Right ventricle myocardium inferior (tissue), 1 donor: ENCODE data around the gene LSM3. TPM values are rescaled to one million over a fixed set of nuclear protein-coding genes. Genes with fewer than 3 reads are reported as not detected.

Source experiments
- ATAC-seq: fragments of 200-7000 bp; cut with Tn5 transposase; one replicate; pipeline ENCODE4 v1.9.1; 2020; ENCODE audit warnings: mild to moderate bottlenecking, moderate library complexity
- DNase-seq: peaks from one replicate; pipeline ENCODE4 v3.0.0; 2021; ENCODE audit errors: missing footprints
- intact Hi-C: fragments of 100-400 bp; cut with DNase I; formaldehyde crosslinking; loops from one replicate; pipeline ENCODE4 v1.11.0; 2022
- total RNA-seq: library from RNA; stranded (reverse); fragmentation: NEBNext Ultra II Directional; extraction: Animal tissue kit (Norgen Biotek cat#: 25700); gene quantifications from one replicate; pipeline ENCODE4 v1.2.1, GENCODE V29; 2021
- donor health status: DM: no; HTN: yes; CAD: no; lungs with severe emphysema.

The LSM3 gene
- total RNA-seq, 1 donor from 2014 or later, result 17.2 TPM

- intact Hi-C loops, result no loop called here
- DNase-seq (peak; percentile 69), ATAC-seq (peak; percentile 65)
These were observed 36.8 kb upstream of the LSM3 start for GRCh38 chr3:14141602-14142341.

- DNase-seq (peak; percentile 37), ATAC-seq (no peak)
- intact Hi-C loops, result no loop called here
These were observed 35.9 kb upstream of the LSM3 start for GRCh38 chr3:14142567-14143270.

DNA sequence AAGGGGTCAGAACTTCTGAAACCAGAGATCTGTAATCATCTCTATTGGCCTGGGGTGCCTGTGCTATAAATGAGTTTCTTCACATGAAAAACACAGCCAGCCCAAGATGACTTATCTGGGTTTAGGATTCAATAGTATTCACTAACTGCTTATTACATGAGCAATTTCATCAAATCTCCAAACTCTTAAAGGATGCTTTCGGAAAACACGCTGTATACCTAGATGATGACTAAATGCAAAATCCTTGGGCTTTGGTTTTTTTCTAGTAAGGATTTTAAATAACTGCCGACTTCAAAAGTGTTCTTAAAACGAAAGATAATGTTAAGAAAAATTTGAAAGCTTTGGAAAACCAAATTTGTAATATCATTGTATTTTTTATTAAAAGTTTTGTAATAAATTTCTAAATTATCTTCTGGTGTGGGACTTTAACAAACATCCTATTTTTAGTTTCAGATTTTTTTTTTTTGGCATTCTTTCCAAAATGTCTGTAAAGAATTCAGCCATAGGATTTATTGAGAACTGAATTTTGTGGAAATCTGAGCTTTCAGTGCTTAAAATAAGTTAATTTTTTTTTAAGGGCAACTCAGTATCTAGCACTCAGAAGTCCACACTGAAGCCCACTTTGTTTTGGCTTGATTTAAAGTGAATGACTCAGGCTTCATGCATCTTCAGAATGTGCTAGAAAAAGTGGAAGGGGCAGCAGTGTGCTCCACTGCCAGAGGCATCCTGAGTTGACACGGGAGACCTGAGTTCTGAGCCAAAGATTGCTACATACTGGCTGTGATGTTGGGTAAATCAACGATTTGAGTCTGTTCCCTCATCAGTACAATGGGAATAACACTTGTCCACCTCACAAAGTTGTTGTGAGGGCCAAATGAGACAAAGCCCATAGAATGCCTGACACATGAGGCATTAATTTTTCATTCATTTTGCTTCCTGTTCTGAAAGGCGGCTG is 35.1 kb upstream of the LSM3 start:
- intact Hi-C loops, result loop anchor here (2.0 kb wide), 1 partner anchor 19 kb away; the partner anchor contains the start of genes CHCHD4 and TMEM43
- ATAC-seq, result peak; percentile 57
- DNase-seq, result peak; percentile 59

GRCh38 chr3:14144423-14145075 is 34.1 kb upstream of the LSM3 start:
- DNase-seq (peak; percentile 75), ATAC-seq (peak; percentile 79)
- intact Hi-C loops, result loop anchor here (2.0 kb wide), 1 partner anchor 20 kb away; the partner anchor contains the start of genes CHCHD4 and TMEM43

- ATAC-seq, result no peak
- no peak for DNase-seq
- intact Hi-C loops, result loop anchor here (2.0 kb wide), 1 partner anchor 20 kb away; the partner anchor contains the start of genes CHCHD4 and TMEM43
These were observed 33.4 kb upstream of the LSM3 start for GRCh38 chr3:14145236-14145635.

DNA sequence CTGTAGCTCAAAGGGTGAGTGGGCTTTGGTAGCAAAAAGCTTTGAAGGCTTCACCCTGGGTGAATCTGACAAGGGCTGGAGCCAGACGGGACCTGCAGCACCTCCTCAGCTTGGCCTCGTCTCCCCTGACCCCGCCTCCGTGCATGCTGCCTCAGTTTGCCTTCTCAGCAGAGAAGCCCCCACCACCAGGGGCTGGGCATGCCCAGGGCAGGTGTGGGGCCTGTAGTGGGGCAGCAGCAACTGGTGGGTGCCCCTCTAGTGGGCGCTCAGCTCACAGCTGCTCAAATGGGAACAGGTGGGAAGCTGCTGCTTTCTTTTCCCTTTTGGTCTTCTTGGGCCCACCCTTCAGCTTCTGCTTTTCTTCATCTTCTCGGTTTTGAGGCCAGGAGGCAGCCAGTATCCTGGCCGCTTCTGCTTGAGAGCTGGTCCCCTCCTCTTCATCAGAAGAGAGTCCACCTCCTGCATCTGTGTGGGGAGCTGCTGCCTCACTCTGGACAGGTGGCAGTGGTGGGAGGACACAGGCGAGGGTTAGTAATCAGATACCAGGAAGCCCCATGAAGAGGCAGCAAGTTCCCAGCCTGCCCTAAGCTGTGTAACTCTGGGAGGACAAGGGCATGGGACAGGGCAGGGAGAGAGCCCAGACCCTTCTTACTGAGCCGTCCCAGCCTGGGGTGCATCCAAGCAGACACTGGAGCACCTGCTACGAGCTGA is 32.8 kb upstream of the LSM3 start:
- DNase-seq (no peak), ATAC-seq (no peak)
- intact Hi-C loops, result loop anchor here (2.0 kb wide), 1 partner anchor 21 kb away; the partner anchor contains the start of genes CHCHD4 and TMEM43

DNA sequence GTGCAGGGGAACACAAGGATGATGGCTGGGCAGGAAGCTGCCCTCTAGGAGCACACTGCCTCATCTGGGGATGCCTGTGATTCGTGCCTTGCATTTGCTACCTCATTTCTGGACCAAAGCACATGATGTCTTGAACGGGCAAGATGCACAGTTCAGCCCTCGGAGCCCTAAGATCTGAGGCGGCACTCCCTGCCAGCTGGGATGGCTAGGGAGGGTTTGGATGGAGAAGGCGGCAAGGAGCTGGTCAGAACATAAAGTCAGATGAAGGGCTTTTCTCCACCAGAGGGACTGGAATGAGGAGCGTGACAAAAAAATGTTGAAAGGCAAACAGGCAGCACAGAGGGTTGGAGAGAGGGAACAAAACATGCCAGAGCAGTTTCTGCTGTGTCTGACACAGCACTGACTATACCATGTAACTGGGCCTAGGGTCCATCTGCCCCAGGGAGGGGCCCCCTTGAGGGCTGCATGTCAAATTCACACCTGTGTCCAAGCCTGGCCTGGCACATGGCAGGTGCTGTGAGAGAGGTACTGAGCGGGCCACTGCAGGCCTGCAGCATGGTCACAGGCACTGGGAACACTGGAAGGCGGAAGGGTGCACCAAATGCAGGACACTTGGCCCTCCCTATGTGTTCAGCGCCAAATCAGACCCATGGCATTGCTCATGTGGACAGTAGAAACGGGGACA is 32.1 kb upstream of the LSM3 start:
- DNase-seq, result no peak
- intact Hi-C loops, result no loop called here
- ATAC-seq, result no peak

GRCh38 chr3:14147066-14147435 is 31.6 kb upstream of the LSM3 start:
- DNase-seq, result no peak
- intact Hi-C loops, result no loop called here
- no peak for ATAC-seq

DNA sequence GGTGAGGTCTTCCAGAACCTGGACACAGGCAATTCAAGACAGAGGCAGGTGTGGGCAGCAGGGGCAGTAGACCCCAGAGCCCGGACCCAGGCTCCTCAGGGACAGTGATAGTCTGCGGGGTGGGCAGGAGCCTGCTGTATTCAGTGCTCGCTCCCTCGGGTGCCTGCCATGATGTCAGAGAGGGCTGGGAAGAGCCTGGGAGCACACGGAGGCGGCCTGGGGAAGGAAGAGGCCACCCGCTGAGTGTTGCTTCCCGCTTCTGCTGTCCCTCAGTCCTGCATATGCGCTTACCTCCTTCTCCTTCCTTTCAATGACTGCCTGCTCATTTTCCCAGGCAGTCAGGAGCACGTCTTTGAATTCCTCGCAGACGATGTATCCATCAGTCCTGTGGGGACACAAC is 31.0 kb upstream of the LSM3 start:
- DNase-seq (no peak), ATAC-seq (no peak)
- intact Hi-C loops, result no loop called here

- no peak for ATAC-seq
- intact Hi-C loops, result no loop called here
- DNase-seq, result no peak
These were observed 30.3 kb upstream of the LSM3 start for GRCh38 chr3:14148041-14148985.

DNA sequence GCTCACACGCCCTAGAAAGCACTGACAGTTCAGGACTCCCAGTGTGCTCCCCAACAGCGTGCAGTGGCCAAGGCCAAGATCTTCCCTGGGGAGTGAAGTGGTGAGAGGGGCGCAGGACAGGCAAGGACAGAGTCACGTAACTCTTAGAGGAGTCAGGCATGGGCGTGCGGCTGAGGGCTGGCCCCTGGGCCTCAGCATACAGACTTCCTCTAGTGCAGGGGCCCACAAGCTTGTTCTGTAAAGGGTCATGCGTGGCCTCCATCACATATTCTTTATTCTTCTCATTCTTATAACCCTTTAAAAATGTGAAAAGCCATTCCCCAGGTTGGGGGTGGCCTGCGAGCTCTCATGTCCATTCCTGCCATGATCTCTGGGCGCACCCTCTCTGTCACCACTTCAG is 28.5 kb upstream of the LSM3 start:
- no peak for DNase-seq
- intact Hi-C loops, result no loop called here
- no peak for ATAC-seq

DNA sequence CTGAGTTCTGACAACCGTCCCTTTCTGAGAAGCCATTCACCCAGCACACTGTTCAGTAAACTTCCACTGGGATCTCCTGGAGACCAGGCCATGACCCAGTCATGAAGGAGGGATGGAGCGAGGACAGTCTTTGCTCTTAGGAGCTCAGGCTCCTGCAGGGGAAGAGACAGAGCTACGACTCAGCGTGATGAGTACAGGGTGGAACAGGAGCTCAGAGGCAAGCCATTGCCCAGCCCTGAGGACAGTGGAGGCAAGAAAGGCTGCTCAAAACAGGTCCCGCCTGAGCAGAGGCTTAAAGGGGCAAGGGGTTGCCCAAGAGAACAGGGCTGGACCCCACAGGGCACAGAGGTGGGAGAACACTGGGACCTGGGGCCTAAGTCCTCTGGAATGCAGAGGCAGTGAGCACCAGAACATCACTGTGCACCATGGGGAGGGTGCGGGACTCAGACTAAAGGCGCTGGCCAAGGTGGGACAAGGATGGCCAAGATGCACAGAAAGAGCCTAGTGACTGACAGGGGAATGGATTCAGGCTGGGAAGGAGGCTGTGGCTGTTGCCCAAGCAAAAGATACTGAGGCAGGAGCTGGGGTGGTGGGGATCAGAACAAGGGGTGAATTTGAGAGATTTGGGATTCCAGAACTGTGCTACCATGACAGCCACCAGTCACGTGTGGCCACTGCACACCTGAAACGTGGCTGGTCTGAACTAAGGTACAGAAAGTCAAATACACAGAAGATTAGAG is 28.0 kb upstream of the LSM3 start:
- ATAC-seq (no peak), DNase-seq (no peak)
- intact Hi-C loops, result no loop called here

DNA sequence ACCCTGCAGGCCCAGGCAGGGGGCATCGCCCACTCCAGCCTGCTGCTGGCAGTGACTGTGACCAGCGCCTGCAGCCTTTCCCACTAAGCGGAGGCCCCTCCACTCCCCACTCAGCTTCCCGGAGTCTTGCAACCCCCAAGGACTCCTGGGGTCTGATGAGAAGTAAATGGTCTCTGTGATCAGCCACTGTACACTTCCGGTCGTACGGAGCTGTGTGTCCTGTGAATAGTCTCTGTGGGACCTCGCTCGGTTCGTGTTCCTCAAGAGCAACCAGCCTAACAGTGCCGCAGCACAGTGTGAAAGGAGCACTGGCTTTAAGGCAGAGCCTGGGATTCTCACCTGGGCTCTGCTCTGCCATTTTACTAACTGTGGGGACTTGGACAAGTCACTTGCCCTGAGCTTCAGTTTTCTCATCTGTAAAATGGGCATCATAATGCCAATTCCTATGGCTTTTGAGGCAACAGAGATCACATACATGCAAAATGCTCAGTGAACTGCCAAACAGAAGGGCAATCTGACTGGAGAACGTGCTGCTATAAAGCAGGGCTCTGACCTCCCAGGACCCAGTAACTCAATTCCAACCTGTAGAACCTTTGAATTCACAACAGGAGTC is 27.0 kb upstream of the LSM3 start:
- ATAC-seq, result no peak
- DNase-seq, result no peak
- intact Hi-C loops, result no loop called here

DNA sequence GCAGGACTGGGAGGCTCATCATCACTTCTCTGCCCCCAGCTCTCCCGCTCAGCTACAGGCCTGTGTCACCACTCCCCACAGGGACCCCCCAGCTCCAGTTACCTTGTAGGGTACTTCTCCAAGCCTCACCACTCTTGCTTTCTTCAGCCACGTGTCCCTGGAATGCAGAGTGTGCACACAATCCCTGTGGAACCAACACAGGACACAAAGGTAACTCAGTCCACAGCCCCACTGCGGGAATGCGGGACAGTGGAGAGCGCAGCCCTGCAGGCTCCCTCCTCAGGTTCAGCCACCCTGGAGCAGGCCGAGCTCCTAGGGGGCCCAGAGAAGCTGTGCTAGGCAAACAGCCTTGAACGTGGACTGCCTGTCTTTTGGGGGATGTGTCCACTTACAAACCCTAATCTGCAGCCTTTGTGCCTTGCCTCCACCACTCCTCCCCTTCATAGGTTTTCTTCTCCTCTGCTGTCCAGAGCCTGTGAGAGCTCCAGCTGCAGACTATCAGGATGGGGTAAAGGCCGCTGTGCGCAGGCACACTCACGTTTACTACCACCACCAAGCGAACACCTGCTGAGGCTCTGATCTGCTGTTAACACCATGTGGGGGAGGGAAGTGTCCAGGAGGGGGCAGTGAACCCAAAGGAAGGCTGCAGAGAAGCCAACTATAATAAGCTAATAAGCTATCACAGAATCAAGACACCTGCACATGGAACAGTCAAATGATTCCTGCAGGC is 26.2 kb upstream of the LSM3 start:
- intact Hi-C loops, result no loop called here
- ATAC-seq (no peak), DNase-seq (no peak)

DNA sequence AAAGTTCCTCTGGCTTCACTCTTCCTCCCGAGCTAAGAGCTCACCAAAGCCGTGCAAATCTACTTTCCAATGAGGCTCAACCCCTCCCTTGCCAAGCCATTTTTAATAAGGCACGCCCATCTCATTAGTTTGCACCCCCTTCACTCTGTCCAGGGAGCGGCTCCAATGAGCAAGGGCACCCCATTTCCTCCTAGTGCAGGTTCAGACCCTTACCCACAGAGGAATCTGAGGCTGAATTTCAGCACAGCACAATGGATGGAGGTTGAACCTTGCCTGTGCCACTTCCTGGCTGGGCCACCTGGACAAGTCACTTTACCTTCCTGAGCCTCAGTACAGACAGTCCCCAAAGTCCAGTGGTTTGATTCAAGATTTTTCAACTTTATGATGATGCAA is 25.7 kb upstream of the LSM3 start:
- intact Hi-C loops, result no loop called here
- no peak for ATAC-seq
- DNase-seq, result no peak
